GM20000 (cell line): ENCODE data around the gene FLVCR1.

Experiments
- DNase-seq: peaks from one replicate; pipeline ENCODE4 v3.0.0; 2012; ENCODE audit warnings: low spot score
- CTCF ChIP-seq: IDR thresholded peaks from 2 replicates; pipeline ENCODE4 v1.5.1; 2012; ENCODE audit warnings: mild to moderate bottlenecking, control low read depth; ENCODE audit errors: extremely low read depth, missing control alignments

The FLVCR1 gene

GRCh38 chr1:212945056-212945455 is 87.0 kb downstream of the FLVCR1 start:
- DNase-seq, result no peak
- TF ChIP-seq CTCF, result no peak

- no peak for DNase-seq
- no peak for TF ChIP-seq CTCF
These were observed 87.5 kb downstream of the FLVCR1 start for GRCh38 chr1:212945463-212946160.

- DNase-seq, result no peak
- TF ChIP-seq CTCF, result no peak
These were observed 88.8 kb downstream of the FLVCR1 start for GRCh38 chr1:212946872-212947271.
